PC-3 (cell line): ENCODE results near the gene SLC12A8. TPM values are rescaled to one million over a fixed set of nuclear protein-coding genes. Genes with fewer than 3 reads are reported as not detected.

Experiments
- ATAC-seq: fragments of 200-7000 bp; cut with Tn5 transposase; 2 replicates; pipeline ENCODE4 v1.9.1; 2020; ENCODE audit warnings: mild to moderate bottlenecking, moderate library complexity
- BruUV-seq: library from RNA; stranded (reverse); fragments of 400-500 nt; replicated peaks from 2 replicates; lab custom pipeline; 2021; lab: Mats Ljungman, UMichigan
- CTCF ChIA-PET: fragments of 300-600 bp; sonication (Branson Sonifier 250); formaldehyde crosslinking; loops from one replicate; lab custom pipeline; 2022; ENCODE audit warnings: antibody characterized with exemption; lab: Charles Lee
- POLR2A ChIA-PET: fragments of 300-600 bp; sonication (Branson Sonifier 250); formaldehyde crosslinking; loops from one replicate; lab custom pipeline; 2022; ENCODE audit warnings: antibody characterized with exemption; ENCODE audit not compliant: unreplicated experiment; lab: Charles Lee
- DNase-seq: peaks from one replicate; pipeline ENCODE4 v3.0.0-alpha.2; 2015
- H2AFZ ChIP-seq: fragments of 300-600 bp; sonication (generic); 2 replicates; pipeline ENCODE4 v1.6.0; 2016; ENCODE audit warnings: antibody characterized with exemption, low read length
- H3F3A ChIP-seq: fragments of 300-600 bp; sonication (generic); one replicate; pipeline ENCODE4 v1.6.0; 2017; ENCODE audit warnings: antibody characterized with exemption, low read length, control low read depth, mild to moderate bottlenecking; ENCODE audit not compliant: unreplicated experiment
- H3K27ac ChIP-seq: fragments of 300-600 bp; sonication (generic); 2 replicates; pipeline ENCODE4 v1.5.1; 2016; ENCODE audit warnings: mild to moderate bottlenecking, low read length
- H3K27me3 ChIP-seq: fragments of 300-600 bp; sonication (generic); 2 replicates; pipeline ENCODE4 v1.6.1; 2016; ENCODE audit warnings: low read length, mixed read lengths
- H3K36me3 ChIP-seq: fragments of 300-600 bp; sonication (generic); 2 replicates; pipeline ENCODE4 v1.6.1; 2016; ENCODE audit warnings: low read depth, mixed run types, low read length, mixed read lengths
- H3K4me1 ChIP-seq: fragments of 300-600 bp; sonication (generic); 2 replicates; pipeline ENCODE4 v1.5.1; 2016; ENCODE audit warnings: low read length; ENCODE audit not compliant: insufficient read depth
- H3K4me2 ChIP-seq: fragments of 300-600 bp; sonication (generic); 2 replicates; pipeline ENCODE4 v1.6.0; 2016; ENCODE audit warnings: low read length
- H3K4me3 ChIP-seq: fragments of 300-600 bp; sonication (generic); 2 replicates; pipeline ENCODE4 v1.5.1; 2016; ENCODE audit warnings: mild to moderate bottlenecking, low read length, mixed read lengths
- H3K79me2 ChIP-seq: fragments of 300-600 bp; sonication (generic); 2 replicates; pipeline ENCODE4 v1.6.1; 2017; ENCODE audit warnings: low read length, mixed read lengths
- H3K9ac ChIP-seq: fragments of 300-600 bp; sonication (generic); 2 replicates; pipeline ENCODE4 v1.6.0; 2016; ENCODE audit warnings: mild to moderate bottlenecking, low read length
- H3K9me2 ChIP-seq: fragments of 300-600 bp; sonication (generic); replicated peaks from 2 replicates; pipeline ENCODE4 v1.6.1; 2016; ENCODE audit warnings: mixed run types, low read length, mixed read lengths
- H3K9me3 ChIP-seq: fragments of 300-600 bp; sonication (generic); 2 replicates; pipeline ENCODE4 v1.6.1; 2016; ENCODE audit warnings: low read length, mixed read lengths
- H4K20me1 ChIP-seq: fragments of 300-600 bp; sonication (generic); 2 replicates; pipeline ENCODE4 v1.6.1; 2016; ENCODE audit warnings: low read length, mixed read lengths
- EZH2 ChIP-seq: fragments of 300-600 bp; sonication (generic); IDR thresholded peaks from one replicate; pipeline ENCODE4 v1.6.1; 2017; ENCODE audit warnings: antibody characterized with exemption, mild to moderate bottlenecking, low read length; ENCODE audit not compliant: unreplicated experiment
- EZH2phosphoT487 ChIP-seq: fragments of 300-600 bp; sonication (generic); IDR thresholded peaks from 2 replicates; pipeline ENCODE4 v1.6.1; 2018; ENCODE audit warnings: mild to moderate bottlenecking, antibody characterized with exemption, low read length, borderline replicate concordance
- intact Hi-C: fragments of 100-400 bp; cut with micrococcal nuclease; formaldehyde crosslinking; loops from 2 replicates; pipeline ENCODE4 v1.9.0; 2023
- total RNA-seq: library from RNA; depleted of rRNA; stranded (reverse); fragments of >200 nt; gene quantifications from 2 replicates; pipeline ENCODE4 v1.2.3, GENCODE V29; 2014
- TF ChIP-seq, protein P1 (sequence below): fragments of 300-600 bp; sonication (generic); conservative IDR thresholded peaks from 2 replicates; pipeline ENCODE4 v1.5.1; 2017; ENCODE audit warnings: antibody characterized with exemption, low read depth, mild to moderate bottlenecking, low read length

Gene SLC12A8
- total RNA-seq, 1 experiment from 2014 or later = 11.0 TPM

- TF ChIP-seq, protein P1, sequence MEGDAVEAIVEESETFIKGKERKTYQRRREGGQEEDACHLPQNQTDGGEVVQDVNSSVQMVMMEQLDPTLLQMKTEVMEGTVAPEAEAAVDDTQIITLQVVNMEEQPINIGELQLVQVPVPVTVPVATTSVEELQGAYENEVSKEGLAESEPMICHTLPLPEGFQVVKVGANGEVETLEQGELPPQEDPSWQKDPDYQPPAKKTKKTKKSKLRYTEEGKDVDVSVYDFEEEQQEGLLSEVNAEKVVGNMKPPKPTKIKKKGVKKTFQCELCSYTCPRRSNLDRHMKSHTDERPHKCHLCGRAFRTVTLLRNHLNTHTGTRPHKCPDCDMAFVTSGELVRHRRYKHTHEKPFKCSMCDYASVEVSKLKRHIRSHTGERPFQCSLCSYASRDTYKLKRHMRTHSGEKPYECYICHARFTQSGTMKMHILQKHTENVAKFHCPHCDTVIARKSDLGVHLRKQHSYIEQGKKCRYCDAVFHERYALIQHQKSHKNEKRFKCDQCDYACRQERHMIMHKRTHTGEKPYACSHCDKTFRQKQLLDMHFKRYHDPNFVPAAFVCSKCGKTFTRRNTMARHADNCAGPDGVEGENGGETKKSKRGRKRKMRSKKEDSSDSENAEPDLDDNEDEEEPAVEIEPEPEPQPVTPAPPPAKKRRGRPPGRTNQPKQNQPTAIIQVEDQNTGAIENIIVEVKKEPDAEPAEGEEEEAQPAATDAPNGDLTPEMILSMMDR = no peak
- TF ChIP-seq EZH2phosphoT487 (no peak), EZH2 (no peak)
- ATAC-seq = no peak
- Histone ChIP-seq H3K36me3 (no peaks in the 10 kb centered on the region), H3K9ac (no peak overlapping the region), H3K79me2 (no peaks in the 10 kb centered on the region), H4K20me1 (no peaks in the 10 kb centered on the region), H3K27ac (no peak overlapping the region), H3F3A (no peaks in the 10 kb centered on the region), H3K4me3 (no peak overlapping the region), H3K4me1 (peaks cover 6% of the 10 kb centered on the region; the same call in 1 of the 2 replicates), H2AFZ (no peak overlapping the region), H3K9me2 (no peaks in the 10 kb centered on the region), H3K4me2 (no peak overlapping the region), H3K9me3 (no peaks in the 10 kb centered on the region), H3K27me3 (no peaks in the 10 kb centered on the region)
- BruUV-seq = no TSS peak
- DNase-seq = no peak
- CTCF ChIA-PET = no interaction called here
- intact Hi-C loops = no loop called here
- POLR2A ChIA-PET = no interaction called here
Measured at GRCh38 chr3:125136515-125136914, 76.0 kb downstream of the SLC12A8 start.

DNA sequence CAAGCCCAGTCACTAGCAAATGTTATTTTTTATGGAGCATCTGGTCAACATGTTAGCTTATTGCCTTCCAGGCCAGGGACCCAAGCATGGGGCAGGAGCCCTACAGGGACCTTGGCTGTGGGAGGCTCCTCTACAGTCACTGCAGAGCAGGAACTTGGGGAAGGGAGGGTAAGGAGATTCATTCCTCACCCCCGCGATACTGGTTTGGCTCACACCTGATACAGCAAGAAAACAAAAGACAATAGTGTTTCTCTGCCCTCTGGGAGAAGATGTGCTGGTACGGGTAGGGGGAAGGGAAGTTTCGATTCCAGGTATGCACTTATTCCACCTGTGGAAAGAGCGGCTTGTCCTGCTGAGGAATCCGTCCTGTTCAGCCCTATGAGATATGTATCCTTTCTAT, 77.6 kb downstream of the SLC12A8 start:
- H3K9me3 ChIP-seq = no peaks in the 10 kb centered on the region
- H4K20me1 ChIP-seq = no peaks in the 10 kb centered on the region
- no peak overlapping the region for H3K4me3 ChIP-seq
- no peaks in the 10 kb centered on the region for H3K79me2 ChIP-seq
- DNase-seq (no peak), ATAC-seq (no peak)
- no peaks in the 10 kb centered on the region for H3K27me3 ChIP-seq
- H3F3A ChIP-seq = no peaks in the 10 kb centered on the region
- intact Hi-C loops = no loop called here
- H3K4me2 ChIP-seq = no peak overlapping the region
- TF ChIP-seq, protein P1 = no peak
- TF ChIP-seq EZH2 = no peak
- no peak for TF ChIP-seq EZH2phosphoT487
- H2AFZ ChIP-seq = no peak overlapping the region
- no peak overlapping the region for H3K27ac ChIP-seq
- no TSS peak for BruUV-seq
- H3K36me3 ChIP-seq = no peaks in the 10 kb centered on the region
- H3K9me2 ChIP-seq = no peaks in the 10 kb centered on the region
- peaks cover 9% of the 10 kb centered on the region for H3K4me1 ChIP-seq
- no peak overlapping the region for H3K9ac ChIP-seq
- POLR2A ChIA-PET = no interaction called here
- CTCF ChIA-PET = no interaction called here

DNA sequence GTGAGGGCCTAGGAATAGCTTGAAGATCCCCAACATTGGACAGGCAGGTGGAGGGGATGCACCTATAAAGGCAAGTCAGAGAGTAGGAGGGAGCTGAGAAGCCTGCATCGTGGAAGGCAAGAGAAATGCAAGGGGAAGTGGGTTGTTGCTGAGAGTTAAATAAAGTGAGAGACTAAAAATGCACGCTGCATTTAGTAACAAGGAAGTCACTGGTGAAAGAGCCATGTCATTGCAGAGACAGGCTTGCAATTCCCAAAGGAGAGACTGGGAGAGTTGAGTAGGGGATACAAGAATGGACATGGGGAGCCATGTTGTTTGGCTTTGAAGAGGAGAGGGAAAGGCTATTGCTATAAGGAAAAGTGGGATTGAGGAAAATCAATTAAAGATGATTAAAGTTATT, 79.7 kb downstream of the SLC12A8 start:
- no peak for ATAC-seq
- Histone ChIP-seq H3K4me3 (no peak overlapping the region), H3K4me2 (no peak overlapping the region), H2AFZ (no peak overlapping the region), H3K9me3 (no peaks in the 10 kb centered on the region), H4K20me1 (no peaks in the 10 kb centered on the region), H3F3A (no peaks in the 10 kb centered on the region), H3K36me3 (no peaks in the 10 kb centered on the region), H3K9me2 (no peaks in the 10 kb centered on the region), H3K9ac (no peak overlapping the region), H3K4me1 (peaks cover 22% of the 10 kb centered on the region), H3K79me2 (no peaks in the 10 kb centered on the region), H3K27me3 (no peaks in the 10 kb centered on the region), H3K27ac (no peak overlapping the region)
- CTCF ChIA-PET = no interaction called here
- TF ChIP-seq, protein P1 = no peak
- TF ChIP-seq EZH2 (no peak), EZH2phosphoT487 (no peak)
- POLR2A ChIA-PET = no interaction called here
- DNase-seq = no peak
- intact Hi-C loops = no loop called here
- no TSS peak for BruUV-seq
